ENCODE results near the gene NLK. TPM values are rescaled to one million over a fixed set of nuclear protein-coding genes. Genes with fewer than 3 reads are reported as not detected.
A peak's percentile ranks its signal among the peaks of the same experiment; 100 is the strongest.

The NLK gene
- total and polyA plus RNA-seq, 2 donors (not counting 1 experiment from before 2014, with no cell fraction given), result 14.4 to 16.1 TPM

- Histone ChIP-seq H3K9me3 (ENCODE audit: control insufficient read depth, insufficient read depth, low read depth, low read length) (no peaks in the 10 kb centered on the region), H3K27ac (ENCODE audit: insufficient read depth, low read length) (no peak overlapping the region), H2AFZ (ENCODE audit: low read length) (no peak overlapping the region), H3K36me3 (ENCODE audit: control insufficient read depth, insufficient read depth, low read length) (no peaks in the 10 kb centered on the region), H3K27me3 (ENCODE audit: control insufficient read depth, insufficient read depth, low read length) (no peaks in the 10 kb centered on the region), H3K4me1 (ENCODE audit: control insufficient read depth, extremely low read depth, insufficient read depth, low read length) (peaks cover 2% of the 10 kb centered on the region), H4K20me1 (ENCODE audit: control insufficient read depth, extremely low read depth, insufficient read depth, low read length) (peaks cover 2% of the 10 kb centered on the region), H3K9ac (ENCODE audit: insufficient read depth, low read length) (no peak overlapping the region), H3K4me2 (ENCODE audit: extremely low read depth, insufficient read depth, low read length) (no peak overlapping the region), H3K4me3 (replicated peaks in 1 of 4; ENCODE audit: control extremely low read depth in 1 of 4, insufficient read depth in 1 of 4, low read depth in 3 of 4, low read length in 4 of 4) (no peak overlapping the region), H3K79me2 (ENCODE audit: control insufficient read depth, insufficient read depth, low read length) (peaks cover 66% of the 10 kb centered on the region)
- TF ChIP-seq EZH2 (IDR thresholded peaks at IDR 0.05; ENCODE audit: low read length, missing control alignments), result no peak
- TF ChIP-seq CTCF (conservative IDR thresholded peaks at IDR 0.05 in 1 of 2, IDR thresholded peaks at IDR 0.05 in 1 of 2; ENCODE audit: low read depth in 1 of 2, low read length in 2 of 2), result no peak
- peak in 1 of 2 donors; percentile 1 for DNase-seq (ENCODE audit: low read depth in 2 of 2)
Measured at GRCh38 chr17:28046034-28046825, 3.8 kb downstream of the NLK start.

- Histone ChIP-seq H3K27me3 (ENCODE audit: control insufficient read depth, insufficient read depth, low read length) (no peaks in the 10 kb centered on the region), H3K36me3 (ENCODE audit: control insufficient read depth, insufficient read depth, low read length) (no peaks in the 10 kb centered on the region), H3K4me3 (replicated peaks in 1 of 4; ENCODE audit: control extremely low read depth in 1 of 4, insufficient read depth in 1 of 4, low read depth in 3 of 4, low read length in 4 of 4) (no peak overlapping the region), H3K9ac (ENCODE audit: insufficient read depth, low read length) (no peak overlapping the region), H3K4me2 (ENCODE audit: extremely low read depth, insufficient read depth, low read length) (no peak overlapping the region), H3K4me1 (ENCODE audit: control insufficient read depth, extremely low read depth, insufficient read depth, low read length) (peaks cover 2% of the 10 kb centered on the region), H3K79me2 (ENCODE audit: control insufficient read depth, insufficient read depth, low read length) (peaks cover 60% of the 10 kb centered on the region), H4K20me1 (ENCODE audit: control insufficient read depth, extremely low read depth, insufficient read depth, low read length) (peaks cover 2% of the 10 kb centered on the region), H3K27ac (ENCODE audit: insufficient read depth, low read length) (no peak overlapping the region), H3K9me3 (ENCODE audit: control insufficient read depth, insufficient read depth, low read depth, low read length) (no peaks in the 10 kb centered on the region), H2AFZ (ENCODE audit: low read length) (no peak overlapping the region)
- DNase-seq (ENCODE audit: low read depth in 2 of 2), result no peak
- TF ChIP-seq CTCF (conservative IDR thresholded peaks at IDR 0.05 in 1 of 2, IDR thresholded peaks at IDR 0.05 in 1 of 2; ENCODE audit: low read depth in 1 of 2, low read length in 2 of 2) (no peak), EZH2 (IDR thresholded peaks at IDR 0.05; ENCODE audit: low read length, missing control alignments) (no peak)
Measured at GRCh38 chr17:28047806-28048205, 5.3 kb downstream of the NLK start.

GRCh38 chr17:28049071-28049470, 6.6 kb downstream of the NLK start:
- Histone ChIP-seq H4K20me1 (ENCODE audit: control insufficient read depth, extremely low read depth, insufficient read depth, low read length) (peaks cover 2% of the 10 kb centered on the region), H3K9me3 (ENCODE audit: control insufficient read depth, insufficient read depth, low read depth, low read length) (no peaks in the 10 kb centered on the region), H3K4me1 (ENCODE audit: control insufficient read depth, extremely low read depth, insufficient read depth, low read length) (no peaks in the 10 kb centered on the region), H2AFZ (ENCODE audit: low read length) (no peak overlapping the region), H3K36me3 (ENCODE audit: control insufficient read depth, insufficient read depth, low read length) (no peaks in the 10 kb centered on the region), H3K4me2 (ENCODE audit: extremely low read depth, insufficient read depth, low read length) (no peak overlapping the region), H3K27me3 (ENCODE audit: control insufficient read depth, insufficient read depth, low read length) (no peaks in the 10 kb centered on the region), H3K9ac (ENCODE audit: insufficient read depth, low read length) (no peak overlapping the region), H3K79me2 (ENCODE audit: control insufficient read depth, insufficient read depth, low read length) (peaks cover 49% of the 10 kb centered on the region), H3K4me3 (replicated peaks in 1 of 4; ENCODE audit: control extremely low read depth in 1 of 4, insufficient read depth in 1 of 4, low read depth in 3 of 4, low read length in 4 of 4) (no peak overlapping the region), H3K27ac (ENCODE audit: insufficient read depth, low read length) (no peak overlapping the region)
- DNase-seq (ENCODE audit: low read depth in 2 of 2), result no peak
- TF ChIP-seq CTCF (conservative IDR thresholded peaks at IDR 0.05 in 1 of 2, IDR thresholded peaks at IDR 0.05 in 1 of 2; ENCODE audit: low read depth in 1 of 2, low read length in 2 of 2) (no peak), EZH2 (IDR thresholded peaks at IDR 0.05; ENCODE audit: low read length, missing control alignments) (no peak)

Measured in fibroblast of lung (primary cell).